ENCODE results near the gene DSCAM. TPM values are rescaled to one million over a fixed set of nuclear protein-coding genes. Genes with fewer than 3 reads are reported as not detected.

The DSCAM gene
- total RNA-seq, 1 experiment from 2014 or later, result not detected

- TF ChIP-seq FOSL1 (IDR thresholded peaks at IDR 0.05; ENCODE audit: low read depth), result no peak
- no peak for TF ChIP-seq CEBPB (IDR thresholded peaks at IDR 0.05; ENCODE audit: low read depth)
- no peak for TF ChIP-seq POLR2AphosphoS5 (IDR thresholded peaks at IDR 0.05; ENCODE audit: low read depth, low read length)
- no peak for TF ChIP-seq JUND (IDR thresholded peaks at IDR 0.05)
- no TSS peak for BruUV-seq (replicated peaks)
- ChIA-PET RAD21 (ENCODE audit: low non-redundant PET in 1 of 2, low total read pairs in 2 of 2, uncharacterized antibody in 2 of 2, unreplicated experiment in 2 of 2) (no interaction called here), POLR2A (no interaction called here), CTCF (no interaction called here)
- no peak for ATAC-seq
- H2AFZ ChIP-seq (ENCODE audit: low read depth, low read length, poor library complexity, severe bottlenecking), result no peak overlapping the region
- no peak for DNase-seq (ENCODE audit: low read depth, low spot score)
- no peaks in the 10 kb centered on the region for H3K27me3 ChIP-seq (ENCODE audit: insufficient read depth, low read length)
- no peak overlapping the region for H3K27ac ChIP-seq (ENCODE audit: low read depth, low read length)
- H3K9ac ChIP-seq (ENCODE audit: low read length), result no peak overlapping the region
- no peak overlapping the region for H3K4me2 ChIP-seq (ENCODE audit: low read length)
- no peaks in the 10 kb centered on the region for H3K4me1 ChIP-seq (ENCODE audit: control insufficient read depth in 1 of 2, insufficient read depth in 2 of 2, low read length in 2 of 2)
- peaks cover 5 to 41% of the 10 kb centered on the region in 2 experiments; a peak in 2 of 4 replicates for H3K9me3 ChIP-seq (ENCODE audit: control insufficient read depth in 1 of 2, insufficient read depth in 1 of 2, low read depth in 1 of 2, low read length in 2 of 2)
- no peaks in the 10 kb centered on the region for H3K79me2 ChIP-seq (ENCODE audit: insufficient read depth, low read length)
- H4K20me1 ChIP-seq (ENCODE audit: insufficient read depth), result no peaks in the 10 kb centered on the region
- no peaks in the 10 kb centered on the region for H3K36me3 ChIP-seq (ENCODE audit: control insufficient read depth in 1 of 2, insufficient read depth in 2 of 2, low read length in 2 of 2)
- H3K9me2 ChIP-seq (ENCODE audit: insufficient read depth), result no peaks in the 10 kb centered on the region
- H3K4me3 ChIP-seq (replicated peaks in 1 of 2; ENCODE audit: low read depth in 1 of 2, low read length in 2 of 2), result no peak overlapping the region
- intact Hi-C loops (cut with micrococcal nuclease), result no loop called here
Observed at GRCh38 chr21:40613546-40614030, 233.4 kb downstream of the DSCAM start.

- POLR2A ChIA-PET, result no interaction called here
- TF ChIP-seq EZH2phosphoT487 (IDR thresholded peaks at IDR 0.05; ENCODE audit: borderline replicate concordance), result no peak
- TF ChIP-seq, protein P1, sequence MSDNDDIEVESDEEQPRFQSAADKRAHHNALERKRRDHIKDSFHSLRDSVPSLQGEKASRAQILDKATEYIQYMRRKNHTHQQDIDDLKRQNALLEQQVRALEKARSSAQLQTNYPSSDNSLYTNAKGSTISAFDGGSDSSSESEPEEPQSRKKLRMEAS (IDR thresholded peaks at IDR 0.05), result no peak
- no peak for TF ChIP-seq RAD21 (IDR thresholded peaks at IDR 0.05; ENCODE audit: low read depth)
- TF ChIP-seq, protein P2, sequence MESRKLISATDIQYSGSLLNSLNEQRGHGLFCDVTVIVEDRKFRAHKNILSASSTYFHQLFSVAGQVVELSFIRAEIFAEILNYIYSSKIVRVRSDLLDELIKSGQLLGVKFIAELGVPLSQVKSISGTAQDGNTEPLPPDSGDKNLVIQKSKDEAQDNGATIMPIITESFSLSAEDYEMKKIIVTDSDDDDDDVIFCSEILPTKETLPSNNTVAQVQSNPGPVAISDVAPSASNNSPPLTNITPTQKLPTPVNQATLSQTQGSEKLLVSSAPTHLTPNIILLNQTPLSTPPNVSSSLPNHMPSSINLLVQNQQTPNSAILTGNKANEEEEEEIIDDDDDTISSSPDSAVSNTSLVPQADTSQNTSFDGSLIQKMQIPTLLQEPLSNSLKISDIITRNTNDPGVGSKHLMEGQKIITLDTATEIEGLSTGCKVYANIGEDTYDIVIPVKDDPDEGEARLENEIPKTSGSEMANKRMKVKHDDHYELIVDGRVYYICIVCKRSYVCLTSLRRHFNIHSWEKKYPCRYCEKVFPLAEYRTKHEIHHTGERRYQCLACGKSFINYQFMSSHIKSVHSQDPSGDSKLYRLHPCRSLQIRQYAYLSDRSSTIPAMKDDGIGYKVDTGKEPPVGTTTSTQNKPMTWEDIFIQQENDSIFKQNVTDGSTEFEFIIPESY (IDR thresholded peaks at IDR 0.05; ENCODE audit: extremely low read depth, insufficient replicate concordance, low read length), result no peak
- no peak for TF ChIP-seq FOSL1 (IDR thresholded peaks at IDR 0.05; ENCODE audit: low read depth)
- no peak for TF ChIP-seq POLR2A (IDR thresholded peaks at IDR 0.05; ENCODE audit: borderline replicate concordance, extremely low read depth, insufficient read depth, insufficient read length)
- TF ChIP-seq SRF (IDR thresholded peaks at IDR 0.05; ENCODE audit: low read depth), result no peak
Observed at GRCh38 chr21:40610345-40610744, 236.6 kb downstream of the DSCAM start.

More at GRCh38 chr21:40610345-40610744, 236.6 kb downstream of the DSCAM start:
- DNase-seq (ENCODE audit: low read depth, low spot score) (no peak), ATAC-seq (no peak)
- no peak overlapping the region for H3K27ac ChIP-seq (ENCODE audit: low read depth, low read length)
- H3K4me1 ChIP-seq (ENCODE audit: control insufficient read depth in 1 of 2, insufficient read depth in 2 of 2, low read length in 2 of 2), result no peaks in the 10 kb centered on the region
- no peaks in the 10 kb centered on the region for H4K20me1 ChIP-seq (ENCODE audit: insufficient read depth)
- H2AFZ ChIP-seq (ENCODE audit: low read depth, low read length, poor library complexity, severe bottlenecking), result no peak overlapping the region
- no peaks in the 10 kb centered on the region for H3K27me3 ChIP-seq (ENCODE audit: insufficient read depth, low read length)
- H3K9me2 ChIP-seq (ENCODE audit: insufficient read depth), result no peaks in the 10 kb centered on the region
- H3K4me3 ChIP-seq (replicated peaks in 1 of 2; ENCODE audit: low read depth in 1 of 2, low read length in 2 of 2), result no peak overlapping the region
- no peak overlapping the region for H3K4me2 ChIP-seq (ENCODE audit: low read length)
- RAD21 ChIA-PET (ENCODE audit: low non-redundant PET in 1 of 2, low total read pairs in 2 of 2, uncharacterized antibody in 2 of 2, unreplicated experiment in 2 of 2), result no interaction called here
- BruUV-seq (replicated peaks), result no TSS peak
- no peak overlapping the region for H3K9ac ChIP-seq (ENCODE audit: low read length)
- intact Hi-C loops (cut with micrococcal nuclease), result no loop called here
- H3K36me3 ChIP-seq (ENCODE audit: control insufficient read depth in 1 of 2, insufficient read depth in 2 of 2, low read length in 2 of 2), result no peaks in the 10 kb centered on the region
- no peaks in the 10 kb centered on the region for H3K79me2 ChIP-seq (ENCODE audit: insufficient read depth, low read length)
- CTCF ChIA-PET, result no interaction called here
- H3K9me3 ChIP-seq (ENCODE audit: control insufficient read depth in 1 of 2, insufficient read depth in 1 of 2, low read depth in 1 of 2, low read length in 2 of 2), result peaks cover 4 to 25% of the 10 kb centered on the region in 2 experiments; a peak in 2 of 4 replicates

Measured in HCT116 (cell line).